CD4-positive, CD25-positive, alpha-beta regulatory T cell (primary cell): Measurements from ENCODE around the gene ANKZF1. TPM values are rescaled to one million over a fixed set of nuclear protein-coding genes. Genes with fewer than 3 reads are reported as not detected.

ENCODE experiments used
- ATAC-seq, 2 donors: fragments of 150-1000 bp; cut with Tn5 transposase; one replicate each; pipeline ENCODE4 v1.10.0; 2021; ENCODE audit warnings: low read depth in 2 of 2, moderate number of reproducible peaks in 2 of 2, moderate library complexity in 1 of 2
- DNase-seq, 3 donors: peaks; one replicate each; pipeline versions ENCODE4 v3.0.0 to v3.0.0-alpha.2; 2012 to 2022; ENCODE audit warnings: mixed read lengths in 1 of 3
- H3K27ac ChIP-seq: one replicate; pipeline ENCODE4 v1.7.0; 2013; ENCODE audit warnings: mild to moderate bottlenecking, low read length; ENCODE audit not compliant: insufficient read depth, poor library complexity, severe bottlenecking
- H3K27me3 ChIP-seq: one replicate; pipeline ENCODE4 v1.7.0; 2013; ENCODE audit warnings: low read length; ENCODE audit not compliant: control insufficient read depth, insufficient read depth
- H3K36me3 ChIP-seq: one replicate; pipeline ENCODE4 v1.7.0; 2013; ENCODE audit warnings: mild to moderate bottlenecking, low read length, moderate library complexity; ENCODE audit not compliant: control insufficient read depth, insufficient read depth
- H3K4me1 ChIP-seq: 2 replicates; pipeline ENCODE4 v1.7.0; 2013; ENCODE audit warnings: mild to moderate bottlenecking, low read length; ENCODE audit not compliant: insufficient read depth, control insufficient read depth, poor library complexity, severe bottlenecking
- H3K4me3 ChIP-seq: one replicate; pipeline ENCODE4 v1.7.0; 2013; ENCODE audit warnings: low read depth, mild to moderate bottlenecking, low read length, moderate library complexity
- H3K9me3 ChIP-seq, 2 experiments: 1 replicate in 1 of 2; 2 replicates in 1 of 2; pipeline ENCODE4 v1.7.0; 2013; ENCODE audit warnings: low read length in 2 of 2, mild to moderate bottlenecking in 1 of 2, moderate library complexity in 1 of 2; ENCODE audit not compliant: control insufficient read depth in 2 of 2
- H3K27ac Mint-ChIP-seq, 3 donors: one replicate each; pipeline ENCODE4 v1.8.0; 2020 to 2022; ENCODE audit warnings: mild to moderate bottlenecking in 3 of 3, mixed read lengths in 3 of 3, moderate library complexity in 2 of 3
- H3K27me3 Mint-ChIP-seq: one replicate; pipeline ENCODE4 v1.8.0; 2022; ENCODE audit warnings: mild to moderate bottlenecking, mixed read lengths
- H3K36me3 Mint-ChIP-seq: one replicate; pipeline ENCODE4 v1.8.0; 2020; ENCODE audit warnings: mixed read lengths
- H3K4me1 Mint-ChIP-seq, 4 donors: one replicate each; pipeline ENCODE4 v1.8.0; 2020 to 2022; ENCODE audit warnings: mixed read lengths in 4 of 4, mild to moderate bottlenecking in 1 of 4
- H3K4me3 Mint-ChIP-seq, 4 donors: one replicate each; pipeline ENCODE4 v1.8.0; 2020 to 2022; ENCODE audit warnings: mild to moderate bottlenecking in 4 of 4, mixed read lengths in 4 of 4, moderate library complexity in 3 of 4
- H3K9me3 Mint-ChIP-seq, 7 donors: one replicate each; pipeline ENCODE4 v1.8.0; 2020 to 2022; ENCODE audit warnings: mixed read lengths in 7 of 7, mild to moderate bottlenecking in 3 of 7, moderate library complexity in 2 of 7
- polyA plus RNA-seq, 4 donors: library from polyadenylated mRNA; unstranded; fragments of 300-500 nt; fragmentation: Illumina TruSeq; gene quantifications; one replicate each; pipeline ENCODE4 v1.2.3, GENCODE V29; 2021
- total RNA-seq: library from RNA; stranded (reverse); gene quantifications from one replicate; pipeline ENCODE4 v1.2.3, GENCODE V29; 2022

The ANKZF1 gene
- total and polyA plus RNA-seq, 5 donors from 2014 or later: 23.5 to 123 (median 31.9) TPM

GRCh38 chr2:219205165-219205538 is 24.5 kb upstream of the ANKZF1 start:
- Histone ChIP-seq H3K27me3 (no peaks in the 10 kb centered on the region), H3K9me3 (no peaks in the 10 kb centered on the region), H3K27ac (no peak overlapping the region), H3K36me3 (peaks cover 16% of the 10 kb centered on the region), H3K4me3 (no peak overlapping the region), H3K4me1 (peaks cover 15% of the 10 kb centered on the region)
- H3K36me3 Mint-ChIP-seq: no peaks in the 10 kb centered on the region
- peaks cover 0 to 2% (median 0%) of the 10 kb centered on the region in 7 donors for H3K9me3 Mint-ChIP-seq
- peak overlapping the region in 3 of 4 donors; percentile 77 to 95 (median 93) for H3K4me3 Mint-ChIP-seq
- H3K27ac Mint-ChIP-seq: peak overlapping the region in 1 of 3 donors; percentile 26
- peaks cover 4% of the 10 kb centered on the region for H3K27me3 Mint-ChIP-seq
- ATAC-seq: no peak
- no peak for DNase-seq
- peaks cover 6 to 36% (median 13%) of the 10 kb centered on the region in 4 donors for H3K4me1 Mint-ChIP-seq

GRCh38 chr2:219205981-219206327 is 23.7 kb upstream of the ANKZF1 start:
- Histone ChIP-seq H3K4me3 (peak overlapping the region; percentile 81), H3K27ac (peak overlapping the region; percentile 92), H3K27me3 (no peaks in the 10 kb centered on the region), H3K36me3 (peaks cover 16% of the 10 kb centered on the region), H3K9me3 (no peaks in the 10 kb centered on the region), H3K4me1 (peaks cover 19% of the 10 kb centered on the region)
- Mint-ChIP-seq H3K4me1 (peaks cover 6 to 33% (median 14%) of the 10 kb centered on the region in 4 donors), H3K36me3 (no peaks in the 10 kb centered on the region), H3K9me3 (peaks cover 0 to 2% (median 0%) of the 10 kb centered on the region in 7 donors), H3K27me3 (peaks cover 4% of the 10 kb centered on the region), H3K27ac (peak overlapping the region; percentile 79 to 99 (median 96)), H3K4me3 (peak overlapping the region; percentile 93 to 99 (median 96))
- no peak for DNase-seq
- ATAC-seq: no peak

- Histone ChIP-seq H3K36me3 (peaks cover 16% of the 10 kb centered on the region), H3K9me3 (no peaks in the 10 kb centered on the region), H3K27me3 (no peaks in the 10 kb centered on the region), H3K27ac (peak within 1 kb of the TSS; percentile 92), H3K4me3 (peak within 1 kb of the TSS; percentile 81), H3K4me1 (peaks cover 23% of the 10 kb centered on the region)
- Mint-ChIP-seq H3K9me3 (peaks cover 0 to 2% (median 0%) of the 10 kb centered on the region in 7 donors), H3K27me3 (peaks cover 4% of the 10 kb centered on the region), H3K4me1 (peaks cover 6 to 38% (median 17%) of the 10 kb centered on the region in 4 donors), H3K36me3 (no peaks in the 10 kb centered on the region), H3K27ac (peak within 1 kb of the TSS; percentile 79 to 99 (median 96)), H3K4me3 (peak within 1 kb of the TSS; percentile 93 to 99 (median 96))
- peak; percentile 94 to 96 (median 95) for DNase-seq
- ATAC-seq: peak; percentile 93 to 95
Measured at GRCh38 chr2:219206328-219207133, 23.1 kb upstream of the ANKZF1 start, which contains the start of gene ZFAND2B. ZFAND2B (plus strand) TSS chr2:219206782; CDS start chr2:219206988, 206 bp downstream.

- H3K27me3 ChIP-seq: no peaks in the 10 kb centered on the region
- no peak for ATAC-seq
- peaks cover 4% of the 10 kb centered on the region for H3K27me3 Mint-ChIP-seq
- peaks cover 0 to 2% (median 0%) of the 10 kb centered on the region in 7 donors for H3K9me3 Mint-ChIP-seq
- DNase-seq: no peak
- H3K27ac Mint-ChIP-seq: peak overlapping the region; percentile 43 to 79 (median 65)
- peak overlapping the region; percentile 92 for H3K27ac ChIP-seq
- peak overlapping the region; percentile 74 for H3K4me3 ChIP-seq
- H3K4me1 Mint-ChIP-seq: peaks cover 6 to 41% (median 18%) of the 10 kb centered on the region in 4 donors
- peak overlapping the region; percentile 93 to 99 (median 96) for H3K4me3 Mint-ChIP-seq
- H3K9me3 ChIP-seq: no peaks in the 10 kb centered on the region
- peaks cover 26% of the 10 kb centered on the region for H3K4me1 ChIP-seq
- H3K36me3 ChIP-seq: peaks cover 16% of the 10 kb centered on the region
- no peaks in the 10 kb centered on the region for H3K36me3 Mint-ChIP-seq
Measured at GRCh38 chr2:219207134-219207883, 22.3 kb upstream of the ANKZF1 start.

- no peak overlapping the region for H3K27ac ChIP-seq
- H3K9me3 ChIP-seq: no peaks in the 10 kb centered on the region
- H3K4me1 Mint-ChIP-seq: peaks cover 6 to 41% (median 18%) of the 10 kb centered on the region in 4 donors
- H3K36me3 Mint-ChIP-seq: no peaks in the 10 kb centered on the region
- peaks cover 16% of the 10 kb centered on the region for H3K36me3 ChIP-seq
- H3K27me3 Mint-ChIP-seq: peaks cover 4% of the 10 kb centered on the region
- peak overlapping the region; percentile 78 to 96 (median 94) for H3K4me3 Mint-ChIP-seq
- no peaks in the 10 kb centered on the region for H3K27me3 ChIP-seq
- DNase-seq: no peak
- no peaks in the 10 kb centered on the region for H3K9me3 Mint-ChIP-seq
- peaks cover 26% of the 10 kb centered on the region for H3K4me1 ChIP-seq
- no peak for ATAC-seq
- H3K4me3 ChIP-seq: peak overlapping the region; percentile 74
- peak overlapping the region; percentile 79 to 91 (median 81) for H3K27ac Mint-ChIP-seq
Measured at GRCh38 chr2:219207884-219208740, 21.5 kb upstream of the ANKZF1 start.

- no peak overlapping the region for H3K4me3 ChIP-seq
- no peak overlapping the region for H3K27ac ChIP-seq
- no peaks in the 10 kb centered on the region for H3K27me3 ChIP-seq
- Mint-ChIP-seq H3K4me1 (peaks cover 6 to 41% (median 18%) of the 10 kb centered on the region in 4 donors), H3K9me3 (no peaks in the 10 kb centered on the region), H3K27ac (peak overlapping the region in 2 of 3 donors; percentile 71 to 81), H3K36me3 (no peaks in the 10 kb centered on the region), H3K27me3 (peaks cover 4% of the 10 kb centered on the region), H3K4me3 (peak overlapping the region; percentile 33 to 80 (median 58))
- H3K9me3 ChIP-seq: no peaks in the 10 kb centered on the region
- H3K4me1 ChIP-seq: peaks cover 26% of the 10 kb centered on the region
- H3K36me3 ChIP-seq: peaks cover 16% of the 10 kb centered on the region
- no peak for DNase-seq
- ATAC-seq: no peak
Measured at GRCh38 chr2:219209236-219210195, 20.1 kb upstream of the ANKZF1 start.
